ENCODE data around the gene PRR22.

Gene PRR22

DNA sequence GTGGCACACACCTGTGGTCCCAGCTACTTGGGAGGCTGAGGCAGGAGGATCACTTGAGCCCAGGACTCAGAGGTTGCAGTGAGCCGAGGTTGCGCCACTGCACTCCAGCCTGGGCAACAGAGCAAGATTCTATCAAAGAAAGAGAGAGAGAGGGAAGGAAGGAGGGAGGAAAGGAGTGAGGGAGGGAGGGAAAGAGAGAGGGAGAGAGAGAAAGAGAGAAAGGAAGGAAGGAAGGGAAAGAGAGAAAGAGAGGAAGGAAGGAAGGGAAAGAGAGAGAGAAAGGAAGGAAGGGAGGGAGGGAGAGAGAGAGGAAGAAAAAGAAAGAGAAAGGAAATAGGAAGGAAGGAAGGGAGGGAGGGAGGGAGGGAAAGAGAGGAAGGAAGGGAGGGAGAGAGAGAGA, 32.7 kb upstream of the PRR22 start:
- no peak for DNase-seq (ENCODE audit: low read depth, low spot score)
- TF ChIP-seq, protein P1, sequence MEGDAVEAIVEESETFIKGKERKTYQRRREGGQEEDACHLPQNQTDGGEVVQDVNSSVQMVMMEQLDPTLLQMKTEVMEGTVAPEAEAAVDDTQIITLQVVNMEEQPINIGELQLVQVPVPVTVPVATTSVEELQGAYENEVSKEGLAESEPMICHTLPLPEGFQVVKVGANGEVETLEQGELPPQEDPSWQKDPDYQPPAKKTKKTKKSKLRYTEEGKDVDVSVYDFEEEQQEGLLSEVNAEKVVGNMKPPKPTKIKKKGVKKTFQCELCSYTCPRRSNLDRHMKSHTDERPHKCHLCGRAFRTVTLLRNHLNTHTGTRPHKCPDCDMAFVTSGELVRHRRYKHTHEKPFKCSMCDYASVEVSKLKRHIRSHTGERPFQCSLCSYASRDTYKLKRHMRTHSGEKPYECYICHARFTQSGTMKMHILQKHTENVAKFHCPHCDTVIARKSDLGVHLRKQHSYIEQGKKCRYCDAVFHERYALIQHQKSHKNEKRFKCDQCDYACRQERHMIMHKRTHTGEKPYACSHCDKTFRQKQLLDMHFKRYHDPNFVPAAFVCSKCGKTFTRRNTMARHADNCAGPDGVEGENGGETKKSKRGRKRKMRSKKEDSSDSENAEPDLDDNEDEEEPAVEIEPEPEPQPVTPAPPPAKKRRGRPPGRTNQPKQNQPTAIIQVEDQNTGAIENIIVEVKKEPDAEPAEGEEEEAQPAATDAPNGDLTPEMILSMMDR (IDR thresholded peaks at IDR 0.05; ENCODE audit: insufficient read depth, low read length, missing control alignments) = no peak
- H3K4me3 ChIP-seq (ENCODE audit: low read depth, low read length) = no peak overlapping the region
- ChIA-PET CTCF (no interaction called here), POLR2A (interaction anchor here (1.2 kb wide), 1 partner anchor 11 kb away, joined by 4 read pairs; no protein-coding TSS in a partner anchor)

DNA sequence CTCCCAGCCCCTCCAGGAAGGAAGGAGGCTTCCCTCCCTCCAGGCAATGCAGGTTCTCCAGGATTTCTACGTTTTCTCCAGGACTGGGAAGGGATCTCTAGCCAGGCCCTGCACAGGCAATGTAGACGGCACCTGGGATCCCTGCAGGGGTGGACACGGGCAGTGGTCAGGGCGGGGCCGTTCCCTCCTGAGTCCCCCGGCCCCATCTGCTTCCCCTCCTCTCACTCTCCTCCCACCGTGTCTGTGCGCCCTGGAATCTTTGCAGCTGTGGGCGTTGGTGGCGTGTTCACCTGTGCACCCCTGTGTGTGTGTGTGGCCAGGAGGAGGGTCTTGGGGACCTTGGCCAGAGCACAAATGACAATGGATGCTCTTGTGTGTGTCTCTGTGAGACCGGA, 30.3 kb upstream of the PRR22 start:
- H3K4me3 ChIP-seq (ENCODE audit: low read depth, low read length) = no peak overlapping the region
- CTCF ChIA-PET = interaction anchor here (4.5 kb wide), 1 partner anchor 11 kb away, joined by 27 read pairs; the partner anchor contains the start of gene NRTN
- TF ChIP-seq, protein P1 (IDR thresholded peaks at IDR 0.05; ENCODE audit: insufficient read depth, low read length, missing control alignments) = no peak
- POLR2A ChIA-PET = no interaction called here
- no peak for DNase-seq (ENCODE audit: low read depth, low spot score)

DNA sequence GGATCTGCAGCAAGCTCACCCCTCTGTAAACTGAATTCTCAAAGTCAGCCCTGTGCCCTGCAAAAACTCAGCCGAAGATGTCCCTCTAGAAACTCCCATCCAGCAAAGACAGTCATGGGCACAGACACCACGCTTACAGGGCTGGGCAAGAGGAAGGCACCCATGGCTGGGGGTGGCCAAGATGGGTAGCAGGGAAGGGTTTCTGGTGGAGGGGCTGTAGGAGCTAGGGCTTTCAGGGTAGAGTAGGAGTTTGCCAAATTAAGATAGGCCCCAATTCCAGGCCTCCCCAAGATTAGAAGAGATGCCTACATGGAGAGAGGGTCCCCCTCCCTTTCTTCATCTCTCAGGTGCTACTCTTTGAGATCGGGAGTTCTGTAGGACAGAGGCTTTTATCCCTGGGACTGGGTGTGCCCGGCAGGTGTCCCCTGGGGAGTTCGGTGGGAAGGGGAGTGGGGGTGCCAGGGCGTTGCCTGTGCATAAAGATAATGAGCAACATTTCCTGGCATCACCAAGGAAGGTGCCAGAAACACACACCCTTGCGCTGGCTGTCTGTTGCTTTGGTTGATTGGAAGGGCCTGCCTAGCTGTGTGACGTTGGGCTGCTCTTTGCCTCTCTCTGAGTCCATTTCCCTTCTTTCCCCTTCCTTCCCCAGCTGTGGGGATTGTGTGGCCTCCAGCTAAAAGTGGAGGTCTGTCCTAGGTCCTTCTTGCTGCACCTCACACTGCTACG, 29.7 kb upstream of the PRR22 start:
- H3K4me3 ChIP-seq (ENCODE audit: low read depth, low read length) = no peak overlapping the region
- DNase-seq (ENCODE audit: low read depth, low spot score) = no peak
- POLR2A ChIA-PET = no interaction called here
- TF ChIP-seq, protein P1 (IDR thresholded peaks at IDR 0.05; ENCODE audit: insufficient read depth, low read length, missing control alignments) = no peak
- CTCF ChIA-PET = interaction anchor here (4.5 kb wide), 1 partner anchor 10 kb away, joined by 27 read pairs; the partner anchor contains the start of gene NRTN

DNA sequence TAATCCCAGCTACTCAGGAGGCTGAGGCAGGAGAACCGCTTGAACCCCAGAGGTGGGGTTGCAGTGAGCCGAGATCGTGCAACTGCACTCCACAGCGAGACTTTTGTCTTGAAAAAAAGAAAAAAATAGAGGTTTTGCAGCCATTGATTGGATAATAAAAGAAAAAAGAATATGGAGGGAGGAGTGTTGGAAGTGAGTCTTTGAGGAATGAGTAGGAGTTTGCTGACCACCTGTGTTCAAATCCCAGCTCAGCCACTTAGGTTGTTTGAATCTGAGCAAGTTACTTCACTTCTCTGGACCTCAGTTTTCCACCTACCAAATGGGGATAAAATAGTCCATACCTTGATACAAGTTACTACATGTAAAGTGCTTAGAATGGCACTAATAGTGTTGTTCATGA, 26.6 kb upstream of the PRR22 start:
- ChIA-PET POLR2A (no interaction called here), CTCF (interaction anchor here (0.8 kb wide), 1 partner anchor 12 kb away, joined by 3 read pairs; no protein-coding TSS in a partner anchor)
- TF ChIP-seq, protein P1 (IDR thresholded peaks at IDR 0.05; ENCODE audit: insufficient read depth, low read length, missing control alignments) = no peak
- DNase-seq (ENCODE audit: low read depth, low spot score) = no peak
- no peak overlapping the region for H3K4me3 ChIP-seq (ENCODE audit: low read depth, low read length)

DNA sequence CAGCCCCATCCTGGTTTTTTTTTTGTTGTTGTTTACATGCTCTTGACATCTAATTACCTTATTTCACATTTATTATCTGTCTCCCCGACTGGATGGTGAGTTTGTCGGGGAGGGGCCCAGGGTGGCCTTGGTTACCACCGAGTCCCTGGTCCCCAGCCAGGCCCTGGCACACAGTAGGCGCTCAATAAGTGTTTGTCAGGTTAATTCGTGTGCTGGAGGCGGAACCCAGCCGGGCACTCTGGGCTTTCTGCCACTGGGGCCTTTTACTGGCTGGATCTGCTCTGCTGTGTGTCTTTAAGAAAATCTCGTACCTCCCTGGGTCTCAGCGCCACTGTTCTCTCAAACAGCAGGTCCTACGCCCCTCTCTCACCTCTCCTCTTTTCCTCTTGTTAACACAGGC, 24.9 kb upstream of the PRR22 start:
- no peak overlapping the region for H3K4me3 ChIP-seq (ENCODE audit: low read depth, low read length)
- CTCF ChIA-PET = no interaction called here
- no peak for DNase-seq (ENCODE audit: low read depth, low spot score)
- POLR2A ChIA-PET = no interaction called here
- TF ChIP-seq, protein P1 (IDR thresholded peaks at IDR 0.05; ENCODE audit: insufficient read depth, low read length, missing control alignments) = no peak

DNA sequence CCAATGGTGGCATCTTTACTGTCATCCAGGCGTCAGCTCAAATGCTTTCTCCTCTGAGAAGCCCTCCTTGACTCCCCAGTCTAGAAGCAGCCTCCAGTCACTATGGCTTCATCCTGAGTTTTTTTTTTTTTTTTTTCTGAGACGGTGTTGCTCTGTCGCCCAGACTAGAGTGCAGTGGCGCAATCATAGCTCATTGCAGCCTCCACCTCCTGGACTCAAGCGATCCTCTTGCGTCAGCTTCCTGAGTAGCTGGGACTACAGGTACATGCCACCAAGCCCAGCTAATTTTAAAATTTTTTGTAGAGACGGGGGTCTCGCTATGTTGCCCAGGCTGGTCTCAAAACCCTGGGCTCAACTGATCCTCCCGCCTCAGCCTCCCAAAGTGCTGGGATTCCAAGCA, 24.5 kb upstream of the PRR22 start:
- CTCF ChIA-PET = interaction anchor here (0.8 to 3.3 kb wide), 5 partner anchors 15 to 229 kb away, joined by 3 to 12 read pairs (median 7); partner anchors contain the start of genes FUT3 and NDUFA11
- DNase-seq (ENCODE audit: low read depth, low spot score) = no peak
- no peak overlapping the region for H3K4me3 ChIP-seq (ENCODE audit: low read depth, low read length)
- POLR2A ChIA-PET = no interaction called here
- TF ChIP-seq, protein P1 (IDR thresholded peaks at IDR 0.05; ENCODE audit: insufficient read depth, low read length, missing control alignments) = no peak

All from AG04449 (cell line).